ENCODE data around the gene UNC45A.

GRCh38 chr15:90982135-90982534, 47.0 kb downstream of the UNC45A start:
- no peak for TF ChIP-seq CTCF (IDR thresholded peaks at IDR 0.05)
- no peak for TF ChIP-seq POLR2A (IDR thresholded peaks at IDR 0.05)
